Activated T-helper 1 cell treated with anti-CD3 and anti-CD28 coated beads, Interleukin-12 subunit alpha, Interleukin-12 subunit beta, Interleukin-2, Interleukin-4 antibody, amounts not matched to agents 30 ng/mL and 10 ng/mL and 1 ng/mL, durations not matched to agents 14 hours and 24 hours and 36 hours (primary cell): ENCODE measurements around the gene RCN1. TPM values are rescaled to one million over a fixed set of nuclear protein-coding genes. Genes with fewer than 3 reads are reported as not detected.
"Not testable (repeated sequence)": the region's sequence is repeated elsewhere in the genome, so short reads cannot be mapped to it uniquely, and the experiment has no call there.

Experiments
- DNase-seq: peaks from one replicate; pipeline ENCODE4 v3.0.0; 2021; ENCODE audit warnings: low spot score
- H3K27ac Mint-ChIP-seq: one replicate; pipeline ENCODE4 v1.8.0; 2021; ENCODE audit warnings: mild to moderate bottlenecking, mixed read lengths
- H3K27me3 Mint-ChIP-seq: one replicate; pipeline ENCODE4 v1.8.0; 2022; ENCODE audit warnings: mild to moderate bottlenecking, moderate library complexity, mixed read lengths; ENCODE audit not compliant: insufficient read depth
- H3K36me3 Mint-ChIP-seq: one replicate; pipeline ENCODE4 v1.8.0; 2021; ENCODE audit warnings: low read depth, mixed read lengths
- H3K4me1 Mint-ChIP-seq: one replicate; pipeline ENCODE4 v1.8.0; 2021; ENCODE audit warnings: low read depth, mixed read lengths
- H3K4me3 Mint-ChIP-seq: one replicate; pipeline ENCODE4 v1.8.0; 2021; ENCODE audit warnings: mild to moderate bottlenecking, moderate library complexity, mixed read lengths
- H3K9me3 Mint-ChIP-seq: one replicate; pipeline ENCODE4 v1.8.0; 2021; ENCODE audit warnings: mixed read lengths
- intact Hi-C: fragments of 100-400 bp; cut with micrococcal nuclease; formaldehyde crosslinking; loops from one replicate; pipeline ENCODE4 v1.15.1; 2024
- total RNA-seq: library from RNA; stranded (reverse); gene quantifications from 2 replicates; pipeline ENCODE4 v1.2.3, GENCODE V29; 2022

RCN1 gene
- total RNA-seq, 1 donor from 2014 or later, result 36.5 TPM

GRCh38 chr11:32087597-32087996, 3.3 kb upstream of the RCN1 start:
- peaks cover 13% of the 10 kb centered on the region for H3K27me3 Mint-ChIP-seq
- no peak overlapping the region for H3K4me3 Mint-ChIP-seq
- H3K9me3 Mint-ChIP-seq, result no peaks in the 10 kb centered on the region
- peak overlapping the region; percentile 36 for H3K27ac Mint-ChIP-seq
- DNase-seq, result no peak
- H3K36me3 Mint-ChIP-seq, result no peaks in the 10 kb centered on the region
- intact Hi-C loops, result no loop called here
- H3K4me1 Mint-ChIP-seq, result peaks cover 23% of the 10 kb centered on the region

GRCh38 chr11:32088117-32088941, 2.5 kb upstream of the RCN1 start:
- Mint-ChIP-seq H3K36me3 (peaks cover 6% of the 10 kb centered on the region), H3K9me3 (no peaks in the 10 kb centered on the region), H3K27ac (peak overlapping the region; percentile 36), H3K4me3 (peak overlapping the region; percentile 3), H3K27me3 (peaks cover 13% of the 10 kb centered on the region), H3K4me1 (peaks cover 31% of the 10 kb centered on the region)
- intact Hi-C loops, result no loop called here
- no peak for DNase-seq

- Mint-ChIP-seq H3K36me3 (peaks cover 21% of the 10 kb centered on the region), H3K4me3 (peak overlapping the region; percentile 85), H3K9me3 (no peaks in the 10 kb centered on the region), H3K4me1 (peaks cover 49% of the 10 kb centered on the region), H3K27ac (peak overlapping the region; percentile 9), H3K27me3 (peaks cover 2% of the 10 kb centered on the region)
- intact Hi-C loops, result loop anchor here (5.0 to 10.0 kb wide), 3 partner anchors 585 to 1768 kb away; partner anchors contain the start of genes ARL14EP, DCDC1, DNAJC24 and ELP4
- no peak for DNase-seq
Measured at GRCh38 chr11:32092581-32093170, 1.8 kb downstream of the RCN1 start.

DNA sequence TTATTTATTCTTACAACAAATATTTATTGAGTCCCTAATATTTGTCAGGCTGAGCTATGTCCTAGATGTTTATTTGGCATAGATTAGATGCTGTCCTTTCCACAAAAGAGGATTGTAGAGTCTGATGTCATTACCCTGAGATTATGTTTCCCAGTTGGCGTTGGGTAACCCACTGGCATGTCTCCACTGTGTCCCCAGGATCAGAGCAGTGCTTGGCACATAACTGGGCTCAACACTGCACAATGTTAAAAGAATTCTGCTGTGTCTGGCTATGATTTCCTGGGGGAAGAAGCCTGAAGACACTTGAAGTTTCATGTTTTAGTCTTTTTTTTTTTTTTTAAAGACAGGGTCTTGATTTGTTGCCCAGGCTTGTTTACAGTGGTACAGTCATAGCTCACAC, 4.0 kb downstream of the RCN1 start:
- intact Hi-C loops, result loop anchor here (5.0 to 10.0 kb wide), 3 partner anchors 588 to 1770 kb away; partner anchors contain the start of genes ARL14EP, DCDC1, DNAJC24 and ELP4
- Mint-ChIP-seq H3K27me3 (no peaks in the 10 kb centered on the region), H3K9me3 (no peaks in the 10 kb centered on the region), H3K27ac (no peak overlapping the region), H3K4me3 (no peak overlapping the region), H3K36me3 (peaks cover 42% of the 10 kb centered on the region), H3K4me1 (peaks cover 43% of the 10 kb centered on the region)
- no peak for DNase-seq

- H3K36me3 Mint-ChIP-seq, result peaks cover 57% of the 10 kb centered on the region
- H3K4me3 Mint-ChIP-seq, result no peak overlapping the region
- no peaks in the 10 kb centered on the region for H3K9me3 Mint-ChIP-seq
- no peak for DNase-seq
- no peak overlapping the region for H3K27ac Mint-ChIP-seq
- H3K4me1 Mint-ChIP-seq, result peaks cover 32% of the 10 kb centered on the region
- intact Hi-C loops, result loop anchor here (10.0 kb wide), 1 partner anchor 1774 kb away; the partner anchor contains the start of gene ARL14EP
- no peaks in the 10 kb centered on the region for H3K27me3 Mint-ChIP-seq
Measured at GRCh38 chr11:32098142-32098903, 7.4 kb downstream of the RCN1 start.

DNA sequence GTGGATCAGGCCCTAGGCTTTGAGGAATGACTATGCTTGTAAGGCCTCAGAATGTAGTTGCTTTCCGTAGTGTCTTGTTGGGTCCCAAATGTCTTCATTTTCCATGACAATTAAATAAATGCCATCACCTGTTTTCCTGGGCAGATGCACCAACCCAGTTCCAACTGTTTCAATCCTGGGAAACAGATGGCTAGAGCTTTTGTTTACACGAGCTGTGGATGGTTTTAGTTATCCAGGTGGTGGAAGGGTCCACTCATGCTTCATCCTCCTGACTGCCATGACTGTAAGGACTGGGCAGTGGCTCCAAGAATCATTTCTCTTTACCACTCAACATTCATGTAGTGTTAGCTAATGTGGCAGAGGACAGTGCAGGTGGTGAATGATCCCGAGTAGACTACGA, 8.6 kb downstream of the RCN1 start:
- peaks cover 25% of the 10 kb centered on the region for H3K4me1 Mint-ChIP-seq
- no peaks in the 10 kb centered on the region for H3K27me3 Mint-ChIP-seq
- intact Hi-C loops, result loop anchor here (10.0 kb wide), 1 partner anchor 1775 kb away; the partner anchor contains the start of gene ARL14EP
- peaks cover 56% of the 10 kb centered on the region for H3K36me3 Mint-ChIP-seq
- no peak overlapping the region for H3K4me3 Mint-ChIP-seq
- DNase-seq, result no peak
- H3K9me3 Mint-ChIP-seq, result no peaks in the 10 kb centered on the region
- H3K27ac Mint-ChIP-seq, result no peak overlapping the region

GRCh38 chr11:32100495-32100894, 9.6 kb downstream of the RCN1 start:
- no peak overlapping the region for H3K4me3 Mint-ChIP-seq
- peaks cover 61% of the 10 kb centered on the region for H3K36me3 Mint-ChIP-seq

GRCh38 chr11:32101791-32102190, 10.9 kb downstream of the RCN1 start:
- intact Hi-C loops, result no loop called here
- peaks cover 18% of the 10 kb centered on the region for H3K4me1 Mint-ChIP-seq
- H3K9me3 Mint-ChIP-seq, result no peaks in the 10 kb centered on the region
- no peak for DNase-seq
- H3K36me3 Mint-ChIP-seq, result peaks cover 65% of the 10 kb centered on the region
- H3K27me3 Mint-ChIP-seq, result no peaks in the 10 kb centered on the region
- H3K27ac Mint-ChIP-seq, result no peak overlapping the region
- H3K4me3 Mint-ChIP-seq, result no peak overlapping the region

More at GRCh38 chr11:32100495-32100894, 9.6 kb downstream of the RCN1 start:
- Mint-ChIP-seq H3K27ac (no peak overlapping the region), H3K9me3 (no peaks in the 10 kb centered on the region), H3K27me3 (no peaks in the 10 kb centered on the region), H3K4me1 (peaks cover 21% of the 10 kb centered on the region)
- no peak for DNase-seq
- intact Hi-C loops, result no loop called here

GRCh38 chr11:32103121-32103719, 12.3 kb downstream of the RCN1 start:
- H3K36me3 Mint-ChIP-seq, result peaks cover 54% of the 10 kb centered on the region
- intact Hi-C loops, H3K9me3 Mint-ChIP-seq, H3K27me3 Mint-ChIP-seq, H3K4me3 Mint-ChIP-seq, H3K27ac Mint-ChIP-seq, DNase-seq: not testable (repeated sequence)
- H3K4me1 Mint-ChIP-seq, result peaks cover 11% of the 10 kb centered on the region

DNA sequence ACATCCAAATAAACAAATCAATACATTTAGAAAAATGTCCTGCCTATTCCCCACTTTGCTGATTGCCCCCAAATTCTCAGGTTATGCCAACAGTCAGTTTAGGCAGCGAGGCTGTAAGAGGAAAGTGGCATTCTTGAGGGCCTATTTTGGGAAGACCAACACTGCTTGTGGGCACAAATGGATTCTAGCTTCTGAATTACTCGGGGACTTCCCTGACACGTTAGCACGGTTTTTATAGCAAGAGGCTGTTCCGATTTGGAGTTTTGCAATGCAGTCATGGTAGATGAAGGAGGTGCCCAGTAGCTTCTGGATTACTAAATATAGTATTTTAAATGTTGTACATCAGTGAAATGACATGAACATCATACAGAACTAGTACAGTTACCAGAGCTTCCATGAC, 13.1 kb downstream of the RCN1 start:
- Mint-ChIP-seq H3K4me3 (no peak overlapping the region), H3K4me1 (peaks cover 7% of the 10 kb centered on the region), H3K27me3 (no peaks in the 10 kb centered on the region), H3K36me3 (peaks cover 46% of the 10 kb centered on the region), H3K9me3 (no peaks in the 10 kb centered on the region), H3K27ac (no peak overlapping the region)
- intact Hi-C loops, result no loop called here
- no peak for DNase-seq

GRCh38 chr11:32105871-32106560, 15.1 kb downstream of the RCN1 start:
- intact Hi-C loops, result no loop called here
- Mint-ChIP-seq H3K27ac (no peak overlapping the region), H3K9me3 (no peaks in the 10 kb centered on the region), H3K4me1 (peaks cover 7% of the 10 kb centered on the region), H3K36me3 (peaks cover 29% of the 10 kb centered on the region), H3K4me3 (no peak overlapping the region), H3K27me3 (no peaks in the 10 kb centered on the region)
- DNase-seq, result no peak

- Mint-ChIP-seq H3K9me3 (no peaks in the 10 kb centered on the region), H3K27ac (no peak overlapping the region), H3K27me3 (no peaks in the 10 kb centered on the region), H3K4me1 (peaks cover 7% of the 10 kb centered on the region), H3K4me3 (no peak overlapping the region), H3K36me3 (peaks cover 24% of the 10 kb centered on the region)
- no peak for DNase-seq
- intact Hi-C loops, result no loop called here
Measured at GRCh38 chr11:32107647-32108046, 16.8 kb downstream of the RCN1 start.
